GM23338 (cell line): ENCODE measurements around the gene PLA2G6. TPM values are rescaled to one million over a fixed set of nuclear protein-coding genes. Genes with fewer than 3 reads are reported as not detected.

Experiments
- ATAC-seq: fragments of 200-7000 bp; cut with Tn5 transposase; 3 replicates; pipeline ENCODE4 v1.9.1; 2020
- DNase-seq: peaks from one replicate; pipeline ENCODE4 v3.0.0-alpha.2; 2015; ENCODE audit warnings: low spot score
- H2AFZ ChIP-seq: fragments of 200-600 bp; sonication (generic); 2 replicates; pipeline ENCODE4 v1.8.0; 2016; ENCODE audit warnings: antibody characterized with exemption, mild to moderate bottlenecking, moderate library complexity
- H3F3A ChIP-seq: fragments of 200-600 bp; sonication (generic); replicated peaks from 2 replicates; pipeline ENCODE4 v1.8.0; 2017; ENCODE audit warnings: antibody characterized with exemption, mixed run types, low read depth
- H3K27ac ChIP-seq: fragments of 200-600 bp; sonication (generic); 2 replicates; pipeline ENCODE4 v1.6.1; 2016; ENCODE audit warnings: low read depth
- H3K27me3 ChIP-seq: fragments of 200-600 bp; sonication (generic); 2 replicates; pipeline ENCODE4 v1.8.0; 2016; ENCODE audit warnings: mild to moderate bottlenecking, mixed run types, moderate library complexity; ENCODE audit not compliant: insufficient read depth
- H3K36me3 ChIP-seq: fragments of 200-600 bp; sonication (generic); 2 replicates; pipeline ENCODE4 v1.8.0; 2016; ENCODE audit warnings: mild to moderate bottlenecking; ENCODE audit not compliant: insufficient read depth
- H3K4me1 ChIP-seq: fragments of 200-600 bp; sonication (generic); 2 replicates; pipeline ENCODE4 v1.8.0; 2016; ENCODE audit warnings: mild to moderate bottlenecking, moderate library complexity; ENCODE audit not compliant: insufficient read depth
- H3K4me2 ChIP-seq: fragments of 200-600 bp; sonication (generic); 2 replicates; pipeline ENCODE4 v1.7.1; 2017; ENCODE audit warnings: mixed run types
- H3K4me3 ChIP-seq: fragments of 200-600 bp; sonication (generic); 2 replicates; pipeline ENCODE4 v1.6.1; 2016; ENCODE audit warnings: mixed run types
- H3K79me2 ChIP-seq: fragments of 200-600 bp; sonication (generic); replicated peaks from 2 replicates; pipeline ENCODE4 v1.8.0; 2017; ENCODE audit warnings: mild to moderate bottlenecking; ENCODE audit not compliant: insufficient read depth
- H3K9me2 ChIP-seq: fragments of 200-600 bp; sonication (generic); 2 replicates; pipeline ENCODE4 v1.8.0; 2017; ENCODE audit not compliant: insufficient read depth
- H4K20me1 ChIP-seq: fragments of 200-600 bp; sonication (generic); replicated peaks from 2 replicates; pipeline ENCODE4 v1.8.0; 2017; ENCODE audit warnings: mild to moderate bottlenecking; ENCODE audit not compliant: insufficient read depth
- H3K27ac Mint-ChIP-seq: 2 replicates; pipeline ENCODE4 v1.8.0; 2020; ENCODE audit warnings: inconsistent platforms, mild to moderate bottlenecking, moderate library complexity, mixed read lengths
- H3K27me3 Mint-ChIP-seq: 3 replicates; pipeline ENCODE4 v1.8.0; 2022; ENCODE audit warnings: low read depth, mild to moderate bottlenecking, moderate library complexity, mixed read lengths, inconsistent platforms; ENCODE audit not compliant: insufficient read depth, poor library complexity
- H3K36me3 Mint-ChIP-seq: 3 replicates; pipeline ENCODE4 v1.8.0; 2021; ENCODE audit warnings: low read depth, mild to moderate bottlenecking, inconsistent platforms, moderate library complexity, mixed read lengths
- H3K4me1 Mint-ChIP-seq: 3 replicates; pipeline ENCODE4 v1.8.0; 2020; ENCODE audit warnings: mild to moderate bottlenecking, inconsistent platforms, mixed read lengths
- H3K4me3 Mint-ChIP-seq: 3 replicates; pipeline ENCODE4 v1.8.0; 2021; ENCODE audit warnings: moderate library complexity, mild to moderate bottlenecking, inconsistent platforms, mixed read lengths
- H3K9me3 Mint-ChIP-seq: 3 replicates; pipeline ENCODE4 v1.8.0; 2020; ENCODE audit warnings: moderate library complexity, mild to moderate bottlenecking, inconsistent platforms, mixed read lengths
- CREB1 ChIP-seq: fragments of 250-450 bp; sonication (Bioruptor Pico); IDR thresholded peaks from 2 replicates; pipeline ENCODE4 v1.5.0; 2020; ENCODE audit warnings: low read depth, mild to moderate bottlenecking, moderate library complexity
- CTCF ChIP-seq, 2 experiments: fragments of 200-600 bp in 1 of 2; sonication (generic) in 1 of 2; conservative IDR thresholded peaks; 2 replicates each; pipeline versions ENCODE4 v1.5.1 to v1.6.1; 2016 to 2017; ENCODE audit warnings: antibody characterized with exemption in 2 of 2, low read depth in 2 of 2, mild to moderate bottlenecking in 2 of 2, moderate library complexity in 1 of 2
- ETS1 ChIP-seq: IDR thresholded peaks from 2 replicates; pipeline ENCODE4 v1.6.1; 2016; ENCODE audit warnings: antibody characterized with exemption
- EZH2 ChIP-seq: fragments of 200-600 bp; sonication (generic); IDR thresholded peaks from one replicate; pipeline ENCODE4 v1.8.0; 2017; ENCODE audit warnings: antibody characterized with exemption, mild to moderate bottlenecking, low read depth; ENCODE audit not compliant: unreplicated experiment
- EZH2phosphoT487 ChIP-seq: fragments of 200-600 bp; sonication (generic); IDR thresholded peaks from one replicate; pipeline ENCODE4 v1.8.1; 2018; ENCODE audit warnings: antibody characterized with exemption; ENCODE audit not compliant: unreplicated experiment
- JUNB ChIP-seq: IDR thresholded peaks from one replicate; pipeline ENCODE4 v1.6.1; 2016; ENCODE audit warnings: antibody characterized with exemption; ENCODE audit not compliant: unreplicated experiment
- NANOG ChIP-seq: IDR thresholded peaks from 2 replicates; pipeline ENCODE4 v1.6.1; 2016; ENCODE audit warnings: antibody characterized with exemption, borderline replicate concordance
- POLR2AphosphoS5 ChIP-seq: IDR thresholded peaks from 2 replicates; pipeline ENCODE4 v1.6.1; 2016; ENCODE audit warnings: antibody characterized with exemption, low read depth
- REST ChIP-seq: IDR thresholded peaks from one replicate; pipeline ENCODE4 v1.6.1; 2018; ENCODE audit warnings: antibody characterized with exemption; ENCODE audit not compliant: unreplicated experiment
- STAT1 ChIP-seq: IDR thresholded peaks from one replicate; pipeline ENCODE4 v1.6.1; 2016; ENCODE audit warnings: antibody characterized with exemption; ENCODE audit not compliant: unreplicated experiment
- ZNF114 ChIP-seq: fragments of 250-450 bp; sonication (Bioruptor Pico); IDR thresholded peaks from 2 replicates; pipeline ENCODE4 v1.5.0; 2020; ENCODE audit warnings: mild to moderate bottlenecking, moderate library complexity
- ZNF331 ChIP-seq: fragments of 250-450 bp; sonication (Bioruptor Pico); IDR thresholded peaks from 2 replicates; pipeline ENCODE4 v1.5.0; 2020; ENCODE audit warnings: low read depth, mild to moderate bottlenecking, moderate library complexity
- ZNF462 ChIP-seq: fragments of 250-450 bp; sonication (Bioruptor Pico); IDR thresholded peaks from 2 replicates; pipeline ENCODE4 v1.5.0; 2020; ENCODE audit warnings: mild to moderate bottlenecking, moderate library complexity
- polyA plus RNA-seq: library from polyadenylated mRNA; unstranded; fragments of >200 nt; fragmentation: Nextera tagmentation; extraction: Ambion mirVana; gene quantifications from 2 replicates; pipeline ENCODE4 v1.2.1, GENCODE V29; 2016
- total RNA-seq: library from RNA; depleted of rRNA; stranded (reverse); fragments of >200 nt; shearing (Covaris generic); gene quantifications from 2 replicates; pipeline ENCODE4 v1.2.3, GENCODE V29; 2014

Gene PLA2G6
- total and polyA plus RNA-seq, 2 experiments from 2014 or later: 4.5 to 12.6 TPM

- ATAC-seq: no peak
- Mint-ChIP-seq H3K27me3 (peaks cover 16% of the 10 kb centered on the region), H3K9me3 (peaks cover 4% of the 10 kb centered on the region; the same call in 2 of the 3 replicates), H3K4me3 (no peak overlapping the region), H3K27ac (no peak overlapping the region), H3K36me3 (no peaks in the 10 kb centered on the region; the same call in 2 of the 3 replicates), H3K4me1 (no peaks in the 10 kb centered on the region; the same call in 2 of the 3 replicates)
- Histone ChIP-seq H3K9me2 (no peaks in the 10 kb centered on the region), H3K36me3 (no peaks in the 10 kb centered on the region), H3K4me2 (no peak overlapping the region), H2AFZ (no peak overlapping the region), H3K27ac (no peak overlapping the region), H3K4me1 (no peaks in the 10 kb centered on the region), H3F3A (no peaks in the 10 kb centered on the region), H4K20me1 (no peaks in the 10 kb centered on the region), H3K79me2 (no peaks in the 10 kb centered on the region), H3K4me3 (no peak overlapping the region), H3K27me3 (no peaks in the 10 kb centered on the region)
- no peak for TF ChIP-seq STAT1
- no peak for TF ChIP-seq EZH2phosphoT487
- TF ChIP-seq CTCF (conservative IDR thresholded peaks at IDR 0.05; ENCODE audit: low read depth in 2 of 2): no peak
- TF ChIP-seq JUNB: no peak
- no peak for TF ChIP-seq REST
- no peak for TF ChIP-seq POLR2AphosphoS5
- no peak for TF ChIP-seq ETS1
- no peak for TF ChIP-seq ZNF114 (CRISPR knock-in tag)
- TF ChIP-seq ZNF462 (CRISPR knock-in tag): no peak
- TF ChIP-seq ZNF331 (CRISPR knock-in tag): no peak
- TF ChIP-seq NANOG: no peak
- TF ChIP-seq CREB1 (CRISPR knock-in tag): no peak
- TF ChIP-seq EZH2: no peak
- no peak for DNase-seq
These were observed 10.3 kb upstream of the PLA2G6 start for GRCh38 chr22:38191731-38192474.
